Esophagus muscularis mucosa (tissue), 3 donors: Measurements from ENCODE around the gene APOD.

Source experiments
- CTCF ChIP-seq, 3 experiments: fragments of 200-600 bp in 2 of 3; fragments of 450-650 bp in 1 of 3; sonication (generic) in 2 of 3; IDR thresholded peaks; one replicate each; pipeline ENCODE4 v1.5.1; 2017 to 2019; ENCODE audit warnings: antibody characterized with exemption in 3 of 3, mild to moderate bottlenecking in 2 of 3, moderate library complexity in 1 of 3
- POLR2A ChIP-seq: fragments of 450-650 bp; IDR thresholded peaks from one replicate; pipeline ENCODE4 v1.6.1; 2017; ENCODE audit warnings: antibody characterized with exemption, moderate library complexity, mild to moderate bottlenecking, low read depth
- POLR2AphosphoS5 ChIP-seq, 2 donors: sonication (generic); formaldehyde crosslinking; IDR thresholded peaks; one replicate each; pipeline ENCODE4 v1.6.1; 2017; ENCODE audit warnings: antibody characterized with exemption in 2 of 2

DNA sequence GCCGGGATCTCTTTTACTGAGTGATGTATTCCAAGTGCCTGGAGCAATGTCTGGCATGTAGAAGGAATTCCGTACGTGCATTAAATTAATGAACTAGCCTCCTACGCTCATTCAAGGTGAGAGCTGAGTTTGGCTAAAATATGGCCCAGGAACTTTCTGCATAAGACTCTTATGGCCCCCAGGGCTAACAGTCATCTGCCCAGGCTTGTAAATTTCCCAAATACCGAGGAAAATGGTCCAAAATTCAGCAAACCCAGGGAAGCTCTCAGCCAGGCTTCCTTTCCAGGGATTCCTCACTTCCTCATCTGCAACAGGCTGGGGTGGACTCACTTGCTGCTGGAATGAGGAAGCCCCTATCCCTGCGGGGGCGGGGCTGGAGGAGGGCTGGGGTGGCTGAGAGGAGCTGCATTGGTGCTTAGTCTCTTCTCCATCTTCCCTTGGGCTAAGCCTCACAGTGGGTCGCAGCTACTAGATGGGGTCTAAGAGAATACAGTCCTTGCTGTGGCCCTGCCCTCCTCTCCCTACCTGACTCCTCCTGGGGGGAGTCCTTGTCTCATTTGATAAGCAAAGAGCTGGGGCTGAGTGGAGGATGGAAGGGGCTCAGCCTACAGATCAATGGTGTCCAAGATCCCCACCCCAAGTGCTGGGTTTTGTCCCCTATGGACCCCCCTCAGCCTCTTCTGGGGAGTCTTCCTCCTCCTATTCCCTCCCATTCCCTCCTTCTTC is 28.5 kb upstream of the APOD start:
- TF ChIP-seq POLR2A (no peak), CTCF (IDR thresholded peaks at IDR 0.05) (no peak), POLR2AphosphoS5 (IDR thresholded peaks at IDR 0.05) (no peak)
